Progenitor cell of endocrine pancreas (in vitro differentiated cells): ENCODE results near the gene DCLK2. TPM values are rescaled to one million over a fixed set of nuclear protein-coding genes. Genes with fewer than 3 reads are reported as not detected.
A peak's percentile ranks its signal among the peaks of the same experiment; 100 is the strongest.

Source experiments
- DNase-seq: peaks from one replicate; pipeline ENCODE4 v3.0.0; 2021; ENCODE audit warnings: low spot score; ENCODE audit not compliant: unreplicated experiment
- H3K27ac Mint-ChIP-seq: 2 replicates; pipeline ENCODE4 v1.8.0; 2021; ENCODE audit warnings: mild to moderate bottlenecking, moderate library complexity, mixed read lengths
- H3K27me3 Mint-ChIP-seq: 2 replicates; pipeline ENCODE4 v1.8.0; 2021; ENCODE audit warnings: mixed read lengths
- H3K36me3 Mint-ChIP-seq: 2 replicates; pipeline ENCODE4 v1.8.0; 2022; ENCODE audit warnings: mixed read lengths; ENCODE audit not compliant: insufficient read depth
- H3K4me1 Mint-ChIP-seq: 2 replicates; pipeline ENCODE4 v1.8.0; 2021; ENCODE audit warnings: low read depth, mixed read lengths
- H3K4me3 Mint-ChIP-seq: 2 replicates; pipeline ENCODE4 v1.8.0; 2021; ENCODE audit warnings: low read depth, mild to moderate bottlenecking, moderate library complexity, mixed read lengths
- H3K9me3 Mint-ChIP-seq: 2 replicates; pipeline ENCODE4 v1.8.0; 2021; ENCODE audit warnings: low read depth, mixed read lengths
- CTCF ChIP-seq: fragments of 200-600 bp; sonication (generic); IDR thresholded peaks from one replicate; pipeline ENCODE4 v1.5.0; 2021; ENCODE audit warnings: antibody characterized with exemption, mild to moderate bottlenecking; ENCODE audit not compliant: unreplicated experiment
- total RNA-seq: library from RNA; stranded (reverse); gene quantifications from 2 replicates; pipeline ENCODE4 v1.2.1, GENCODE V29; 2021

The DCLK2 gene
- total RNA-seq, 1 donor from 2014 or later: 7.2 TPM

- Mint-ChIP-seq H3K9me3 (peaks cover 30% of the 10 kb centered on the region), H3K27me3 (no peaks in the 10 kb centered on the region), H3K4me1 (peaks cover 5% of the 10 kb centered on the region), H3K27ac (no peak overlapping the region), H3K36me3 (peaks cover 4% of the 10 kb centered on the region), H3K4me3 (no peak overlapping the region)
- TF ChIP-seq CTCF: no peak
- DNase-seq: no peak
Observed at GRCh38 chr4:150114641-150115040, 36.4 kb downstream of the DCLK2 start.

- Mint-ChIP-seq H3K9me3 (peaks cover 30% of the 10 kb centered on the region), H3K4me1 (peaks cover 8% of the 10 kb centered on the region)
Observed at GRCh38 chr4:150115851-150116250, 37.6 kb downstream of the DCLK2 start.

GRCh38 chr4:150116506-150116905 is 38.3 kb downstream of the DCLK2 start:
- H3K27ac Mint-ChIP-seq: no peak overlapping the region
- H3K4me1 Mint-ChIP-seq: peaks cover 8% of the 10 kb centered on the region
- peaks cover 26% of the 10 kb centered on the region for H3K9me3 Mint-ChIP-seq
- no peak overlapping the region for H3K4me3 Mint-ChIP-seq
- TF ChIP-seq CTCF: no peak
- H3K36me3 Mint-ChIP-seq: peaks cover 6% of the 10 kb centered on the region
- no peak for DNase-seq
- H3K27me3 Mint-ChIP-seq: no peaks in the 10 kb centered on the region

More at GRCh38 chr4:150115851-150116250, 37.6 kb downstream of the DCLK2 start:
- TF ChIP-seq CTCF: no peak
- no peaks in the 10 kb centered on the region for H3K27me3 Mint-ChIP-seq
- peaks cover 4% of the 10 kb centered on the region for H3K36me3 Mint-ChIP-seq
- H3K27ac Mint-ChIP-seq: no peak overlapping the region
- H3K4me3 Mint-ChIP-seq: no peak overlapping the region
- no peak for DNase-seq

- peaks cover 8% of the 10 kb centered on the region for H3K4me1 Mint-ChIP-seq
- H3K36me3 Mint-ChIP-seq: peaks cover 6% of the 10 kb centered on the region
- H3K27ac Mint-ChIP-seq: peak overlapping the region; percentile 80
- no peaks in the 10 kb centered on the region for H3K27me3 Mint-ChIP-seq
- H3K4me3 Mint-ChIP-seq: no peak overlapping the region
- H3K9me3 Mint-ChIP-seq: peaks cover 24% of the 10 kb centered on the region
- no peak for DNase-seq
- no peak for TF ChIP-seq CTCF
Observed at GRCh38 chr4:150117094-150117493, 38.8 kb downstream of the DCLK2 start.

GRCh38 chr4:150117629-150118028 is 39.4 kb downstream of the DCLK2 start:
- no peak for TF ChIP-seq CTCF
- H3K27me3 Mint-ChIP-seq: no peaks in the 10 kb centered on the region
- H3K9me3 Mint-ChIP-seq: peaks cover 23% of the 10 kb centered on the region
- DNase-seq: no peak
- H3K27ac Mint-ChIP-seq: peak overlapping the region; percentile 80
- peaks cover 6% of the 10 kb centered on the region for H3K36me3 Mint-ChIP-seq
- peaks cover 8% of the 10 kb centered on the region for H3K4me1 Mint-ChIP-seq
- no peak overlapping the region for H3K4me3 Mint-ChIP-seq
